Fibroblast of gingiva (primary cell): ENCODE results near the gene MAPK9.
A peak's percentile ranks its signal among the peaks of the same experiment; 100 is the strongest.
"Not testable (repeated sequence)": the region's sequence is repeated elsewhere in the genome, so short reads cannot be mapped to it uniquely, and the experiment has no call there.

Source experiments
- DNase-seq: peaks from one replicate; pipeline ENCODE4 v3.0.0-alpha.2; 2011; ENCODE audit warnings: low read depth

The MAPK9 gene

GRCh38 chr5:180235077-180235476 lies 56.8 kb downstream of the MAPK9 start:
- DNase-seq: no peak

GRCh38 chr5:180234271-180234670 lies 57.6 kb downstream of the MAPK9 start:
- DNase-seq: no peak

- no peak for DNase-seq
These were observed 58.2 kb downstream of the MAPK9 start for GRCh38 chr5:180233729-180234128.

- DNase-seq: no peak
These were observed 61.9 kb downstream of the MAPK9 start for GRCh38 chr5:180230017-180230416.

GRCh38 chr5:180222056-180222455 lies 69.8 kb downstream of the MAPK9 start:
- no peak for DNase-seq

GRCh38 chr5:180217797-180218196 lies 74.1 kb downstream of the MAPK9 start:
- DNase-seq: no peak

GRCh38 chr5:180216646-180217171 lies 75.2 kb downstream of the MAPK9 start:
- no peak for DNase-seq

- no peak for DNase-seq
These were observed 75.9 kb downstream of the MAPK9 start for GRCh38 chr5:180215783-180216630.

GRCh38 chr5:180214870-180215770 lies 76.8 kb downstream of the MAPK9 start:
- DNase-seq: no peak

GRCh38 chr5:180213657-180214207 lies 78.2 kb downstream of the MAPK9 start:
- DNase-seq: no peak

- no peak for DNase-seq
These were observed 78.7 kb downstream of the MAPK9 start for GRCh38 chr5:180213256-180213600.

- no peak for DNase-seq
These were observed 79.3 kb downstream of the MAPK9 start for GRCh38 chr5:180212363-180213255.

- DNase-seq: no peak
These were observed 80.2 kb downstream of the MAPK9 start for GRCh38 chr5:180211761-180212035.

- DNase-seq: no peak
These were observed 80.7 kb downstream of the MAPK9 start for GRCh38 chr5:180210961-180211760.

- not testable (repeated sequence) for DNase-seq
These were observed 81.8 kb downstream of the MAPK9 start for GRCh38 chr5:180210077-180210476.

- DNase-seq: peak; percentile 46
These were observed 82.7 kb downstream of the MAPK9 start, which contains the start of gene RASGEF1C for GRCh38 chr5:180209137-180209581. Gene RASGEF1C (minus strand): TSS chr5:180209211. CDS start chr5:180138052, 71,159 bp downstream.

GRCh38 chr5:180208435-180209081 lies 83.3 kb downstream of the MAPK9 start:
- no peak for DNase-seq

- DNase-seq: no peak
These were observed 83.8 kb downstream of the MAPK9 start for GRCh38 chr5:180208038-180208434.

- DNase-seq: no peak
These were observed 84.3 kb downstream of the MAPK9 start for GRCh38 chr5:180207593-180207992.

- DNase-seq: no peak
These were observed 84.9 kb downstream of the MAPK9 start for GRCh38 chr5:180206993-180207392.
